ENCODE measurements around the gene CYP1A1. TPM values are rescaled to one million over a fixed set of nuclear protein-coding genes. Genes with fewer than 3 reads are reported as not detected.

Gene CYP1A1
- total and polyA plus RNA-seq, 2 experiments from 2014 or later, result 0.16 to 1.4 TPM

DNA sequence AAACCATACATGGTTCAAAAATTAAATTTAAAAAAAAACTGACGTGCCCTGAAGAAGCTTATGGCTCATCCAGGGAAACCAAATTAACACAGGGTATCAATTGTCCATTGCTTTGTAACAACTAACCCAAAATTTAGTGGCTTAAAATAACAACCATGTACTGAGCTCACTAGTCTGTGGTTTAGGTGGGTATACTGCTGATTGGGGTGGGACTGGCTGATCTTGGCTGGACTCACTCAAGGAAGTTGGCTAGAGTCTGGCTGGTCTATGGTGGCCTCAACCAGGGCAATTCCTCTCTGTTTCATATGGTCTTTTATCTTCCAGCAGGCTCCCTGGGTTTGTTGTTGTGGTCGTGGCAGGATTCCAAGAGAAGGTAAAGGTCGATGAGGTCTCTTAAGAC, 15.4 kb downstream of the CYP1A1 start:
- no peak overlapping the region for H3K4me3 ChIP-seq
- H4K20me1 ChIP-seq (replicated peaks; ENCODE audit: insufficient read depth), result no peaks in the 10 kb centered on the region
- ATAC-seq (no peak), DNase-seq (ENCODE audit: low spot score) (no peak)
- H3K9me2 ChIP-seq (ENCODE audit: insufficient read depth), result no peaks in the 10 kb centered on the region
- no peaks in the 10 kb centered on the region for H3K79me2 ChIP-seq (replicated peaks; ENCODE audit: insufficient read depth)
- Mint-ChIP-seq H3K27me3 (ENCODE audit: insufficient read depth, low read depth, poor library complexity) (peaks cover 7% of the 10 kb centered on the region), H3K27ac (no peak overlapping the region), H3K4me3 (no peak overlapping the region), H3K9me3 (no peaks in the 10 kb centered on the region), H3K4me1 (no peaks in the 10 kb centered on the region), H3K36me3 (ENCODE audit: low read depth) (no peaks in the 10 kb centered on the region)
- TF ChIP-seq NANOG (IDR thresholded peaks at IDR 0.05; ENCODE audit: borderline replicate concordance) (no peak), EZH2 (IDR thresholded peaks at IDR 0.05; ENCODE audit: low read depth, unreplicated experiment) (no peak)
- H3F3A ChIP-seq (replicated peaks; ENCODE audit: low read depth), result no peaks in the 10 kb centered on the region
- no peaks in the 10 kb centered on the region for H3K36me3 ChIP-seq (ENCODE audit: insufficient read depth)
- H3K27me3 ChIP-seq (ENCODE audit: insufficient read depth), result 0 out of 2 replicates have a peak, but pooled peaks cover 3% of the 10 kb centered on the region
- H2AFZ ChIP-seq, result no peak overlapping the region
- H3K4me2 ChIP-seq, result no peak overlapping the region
- H3K27ac ChIP-seq (ENCODE audit: low read depth), result no peak overlapping the region
- no peaks in the 10 kb centered on the region for H3K4me1 ChIP-seq (ENCODE audit: insufficient read depth)

DNA sequence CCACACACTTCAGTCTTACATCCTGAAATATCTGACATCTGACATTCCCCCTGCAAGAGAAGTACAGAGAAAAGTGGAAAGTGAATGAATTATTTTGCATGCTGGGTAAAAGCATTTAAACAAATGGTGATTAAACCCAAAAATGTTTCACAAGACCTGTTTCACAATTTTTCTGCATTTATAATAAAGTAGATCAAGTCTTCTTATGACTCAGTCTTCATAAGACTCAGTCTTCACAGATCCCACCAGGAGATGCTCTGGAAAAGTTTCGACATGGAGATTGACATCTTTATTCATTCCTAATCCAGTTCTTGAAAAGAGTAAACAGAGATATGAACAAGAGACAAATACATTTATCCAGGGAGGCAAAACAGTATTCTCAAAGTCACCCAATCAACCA, 16.3 kb downstream of the CYP1A1 start:
- peaks cover 7% of the 10 kb centered on the region for H3K27me3 Mint-ChIP-seq (ENCODE audit: insufficient read depth, low read depth, poor library complexity)
- 0 out of 2 replicates have a peak, but pooled peaks cover 3% of the 10 kb centered on the region for H3K27me3 ChIP-seq (ENCODE audit: insufficient read depth)
- no peaks in the 10 kb centered on the region for H3K4me1 ChIP-seq (ENCODE audit: insufficient read depth)
- no peak overlapping the region for H3K4me2 ChIP-seq
- no peak overlapping the region for H3K27ac ChIP-seq (ENCODE audit: low read depth)
- no peaks in the 10 kb centered on the region for H3K9me2 ChIP-seq (ENCODE audit: insufficient read depth)
- no peaks in the 10 kb centered on the region for H3K9me3 Mint-ChIP-seq
- no peaks in the 10 kb centered on the region for H3K36me3 ChIP-seq (ENCODE audit: insufficient read depth)
- no peaks in the 10 kb centered on the region for H3K36me3 Mint-ChIP-seq (ENCODE audit: low read depth)
- H3K4me3 Mint-ChIP-seq, result no peak overlapping the region
- no peaks in the 10 kb centered on the region for H3K4me1 Mint-ChIP-seq
- no peaks in the 10 kb centered on the region for H3F3A ChIP-seq (replicated peaks; ENCODE audit: low read depth)
- no peak for TF ChIP-seq ZNF114 (CRISPR knock-in tag; IDR thresholded peaks at IDR 0.05)
- TF ChIP-seq NANOG (IDR thresholded peaks at IDR 0.05; ENCODE audit: borderline replicate concordance), result no peak
- TF ChIP-seq, protein P1, sequence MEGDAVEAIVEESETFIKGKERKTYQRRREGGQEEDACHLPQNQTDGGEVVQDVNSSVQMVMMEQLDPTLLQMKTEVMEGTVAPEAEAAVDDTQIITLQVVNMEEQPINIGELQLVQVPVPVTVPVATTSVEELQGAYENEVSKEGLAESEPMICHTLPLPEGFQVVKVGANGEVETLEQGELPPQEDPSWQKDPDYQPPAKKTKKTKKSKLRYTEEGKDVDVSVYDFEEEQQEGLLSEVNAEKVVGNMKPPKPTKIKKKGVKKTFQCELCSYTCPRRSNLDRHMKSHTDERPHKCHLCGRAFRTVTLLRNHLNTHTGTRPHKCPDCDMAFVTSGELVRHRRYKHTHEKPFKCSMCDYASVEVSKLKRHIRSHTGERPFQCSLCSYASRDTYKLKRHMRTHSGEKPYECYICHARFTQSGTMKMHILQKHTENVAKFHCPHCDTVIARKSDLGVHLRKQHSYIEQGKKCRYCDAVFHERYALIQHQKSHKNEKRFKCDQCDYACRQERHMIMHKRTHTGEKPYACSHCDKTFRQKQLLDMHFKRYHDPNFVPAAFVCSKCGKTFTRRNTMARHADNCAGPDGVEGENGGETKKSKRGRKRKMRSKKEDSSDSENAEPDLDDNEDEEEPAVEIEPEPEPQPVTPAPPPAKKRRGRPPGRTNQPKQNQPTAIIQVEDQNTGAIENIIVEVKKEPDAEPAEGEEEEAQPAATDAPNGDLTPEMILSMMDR (conservative IDR thresholded peaks at IDR 0.05; ENCODE audit: low read depth in 2 of 2), result no peak
- TF ChIP-seq POLR2AphosphoS5 (IDR thresholded peaks at IDR 0.05; ENCODE audit: low read depth), result no peak
- TF ChIP-seq EZH2phosphoT487 (IDR thresholded peaks at IDR 0.05; ENCODE audit: unreplicated experiment), result no peak
- TF ChIP-seq, protein P2, sequence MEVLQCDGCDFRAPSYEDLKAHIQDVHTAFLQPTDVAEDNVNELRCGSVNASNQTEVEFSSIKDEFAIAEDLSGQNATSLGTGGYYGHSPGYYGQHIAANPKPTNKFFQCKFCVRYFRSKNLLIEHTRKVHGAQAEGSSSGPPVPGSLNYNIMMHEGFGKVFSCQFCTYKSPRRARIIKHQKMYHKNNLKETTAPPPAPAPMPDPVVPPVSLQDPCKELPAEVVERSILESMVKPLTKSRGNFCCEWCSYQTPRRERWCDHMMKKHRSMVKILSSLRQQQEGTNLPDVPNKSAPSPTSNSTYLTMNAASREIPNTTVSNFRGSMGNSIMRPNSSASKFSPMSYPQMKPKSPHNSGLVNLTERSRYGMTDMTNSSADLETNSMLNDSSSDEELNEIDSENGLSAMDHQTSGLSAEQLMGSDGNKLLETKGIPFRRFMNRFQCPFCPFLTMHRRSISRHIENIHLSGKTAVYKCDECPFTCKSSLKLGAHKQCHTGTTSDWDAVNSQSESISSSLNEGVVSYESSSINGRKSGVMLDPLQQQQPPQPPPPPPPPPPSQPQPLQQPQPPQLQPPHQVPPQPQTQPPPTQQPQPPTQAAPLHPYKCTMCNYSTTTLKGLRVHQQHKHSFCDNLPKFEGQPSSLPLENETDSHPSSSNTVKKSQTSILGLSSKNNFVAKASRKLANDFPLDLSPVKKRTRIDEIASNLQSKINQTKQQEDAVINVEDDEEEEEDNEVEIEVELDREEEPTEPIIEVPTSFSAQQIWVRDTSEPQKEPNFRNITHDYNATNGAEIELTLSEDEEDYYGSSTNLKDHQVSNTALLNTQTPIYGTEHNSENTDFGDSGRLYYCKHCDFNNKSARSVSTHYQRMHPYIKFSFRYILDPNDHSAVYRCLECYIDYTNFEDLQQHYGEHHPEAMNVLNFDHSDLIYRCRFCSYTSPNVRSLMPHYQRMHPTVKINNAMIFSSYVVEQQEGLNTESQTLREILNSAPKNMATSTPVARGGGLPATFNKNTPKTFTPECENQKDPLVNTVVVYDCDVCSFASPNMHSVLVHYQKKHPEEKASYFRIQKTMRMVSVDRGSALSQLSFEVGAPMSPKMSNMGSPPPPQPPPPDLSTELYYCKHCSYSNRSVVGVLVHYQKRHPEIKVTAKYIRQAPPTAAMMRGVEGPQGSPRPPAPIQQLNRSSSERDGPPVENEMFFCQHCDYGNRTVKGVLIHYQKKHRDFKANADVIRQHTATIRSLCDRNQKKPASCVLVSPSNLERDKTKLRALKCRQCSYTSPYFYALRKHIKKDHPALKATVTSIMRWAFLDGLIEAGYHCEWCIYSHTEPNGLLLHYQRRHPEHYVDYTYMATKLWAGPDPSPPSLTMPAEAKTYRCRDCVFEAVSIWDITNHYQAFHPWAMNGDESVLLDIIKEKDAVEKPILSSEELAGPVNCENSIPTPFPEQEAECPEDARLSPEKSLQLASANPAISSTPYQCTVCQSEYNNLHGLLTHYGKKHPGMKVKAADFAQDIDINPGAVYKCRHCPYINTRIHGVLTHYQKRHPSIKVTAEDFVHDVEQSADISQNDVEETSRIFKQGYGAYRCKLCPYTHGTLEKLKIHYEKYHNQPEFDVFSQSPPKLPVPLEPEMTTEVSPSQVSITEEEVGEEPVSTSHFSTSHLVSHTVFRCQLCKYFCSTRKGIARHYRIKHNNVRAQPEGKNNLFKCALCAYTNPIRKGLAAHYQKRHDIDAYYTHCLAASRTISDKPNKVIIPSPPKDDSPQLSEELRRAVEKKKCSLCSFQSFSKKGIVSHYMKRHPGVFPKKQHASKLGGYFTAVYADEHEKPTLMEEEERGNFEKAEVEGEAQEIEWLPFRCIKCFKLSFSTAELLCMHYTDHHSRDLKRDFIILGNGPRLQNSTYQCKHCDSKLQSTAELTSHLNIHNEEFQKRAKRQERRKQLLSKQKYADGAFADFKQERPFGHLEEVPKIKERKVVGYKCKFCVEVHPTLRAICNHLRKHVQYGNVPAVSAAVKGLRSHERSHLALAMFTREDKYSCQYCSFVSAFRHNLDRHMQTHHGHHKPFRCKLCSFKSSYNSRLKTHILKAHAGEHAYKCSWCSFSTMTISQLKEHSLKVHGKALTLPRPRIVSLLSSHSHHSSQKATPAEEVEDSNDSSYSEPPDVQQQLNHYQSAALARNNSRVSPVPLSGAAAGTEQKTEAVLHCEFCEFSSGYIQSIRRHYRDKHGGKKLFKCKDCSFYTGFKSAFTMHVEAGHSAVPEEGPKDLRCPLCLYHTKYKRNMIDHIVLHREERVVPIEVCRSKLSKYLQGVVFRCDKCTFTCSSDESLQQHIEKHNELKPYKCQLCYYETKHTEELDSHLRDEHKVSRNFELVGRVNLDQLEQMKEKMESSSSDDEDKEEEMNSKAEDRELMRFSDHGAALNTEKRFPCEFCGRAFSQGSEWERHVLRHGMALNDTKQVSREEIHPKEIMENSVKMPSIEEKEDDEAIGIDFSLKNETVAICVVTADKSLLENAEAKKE (CRISPR knock-in tag; IDR thresholded peaks at IDR 0.05), result no peak
- no peak for TF ChIP-seq CREB1 (CRISPR knock-in tag; IDR thresholded peaks at IDR 0.05; ENCODE audit: low read depth)
- TF ChIP-seq STAT1 (IDR thresholded peaks at IDR 0.05; ENCODE audit: unreplicated experiment), result no peak
- TF ChIP-seq, protein P3, sequence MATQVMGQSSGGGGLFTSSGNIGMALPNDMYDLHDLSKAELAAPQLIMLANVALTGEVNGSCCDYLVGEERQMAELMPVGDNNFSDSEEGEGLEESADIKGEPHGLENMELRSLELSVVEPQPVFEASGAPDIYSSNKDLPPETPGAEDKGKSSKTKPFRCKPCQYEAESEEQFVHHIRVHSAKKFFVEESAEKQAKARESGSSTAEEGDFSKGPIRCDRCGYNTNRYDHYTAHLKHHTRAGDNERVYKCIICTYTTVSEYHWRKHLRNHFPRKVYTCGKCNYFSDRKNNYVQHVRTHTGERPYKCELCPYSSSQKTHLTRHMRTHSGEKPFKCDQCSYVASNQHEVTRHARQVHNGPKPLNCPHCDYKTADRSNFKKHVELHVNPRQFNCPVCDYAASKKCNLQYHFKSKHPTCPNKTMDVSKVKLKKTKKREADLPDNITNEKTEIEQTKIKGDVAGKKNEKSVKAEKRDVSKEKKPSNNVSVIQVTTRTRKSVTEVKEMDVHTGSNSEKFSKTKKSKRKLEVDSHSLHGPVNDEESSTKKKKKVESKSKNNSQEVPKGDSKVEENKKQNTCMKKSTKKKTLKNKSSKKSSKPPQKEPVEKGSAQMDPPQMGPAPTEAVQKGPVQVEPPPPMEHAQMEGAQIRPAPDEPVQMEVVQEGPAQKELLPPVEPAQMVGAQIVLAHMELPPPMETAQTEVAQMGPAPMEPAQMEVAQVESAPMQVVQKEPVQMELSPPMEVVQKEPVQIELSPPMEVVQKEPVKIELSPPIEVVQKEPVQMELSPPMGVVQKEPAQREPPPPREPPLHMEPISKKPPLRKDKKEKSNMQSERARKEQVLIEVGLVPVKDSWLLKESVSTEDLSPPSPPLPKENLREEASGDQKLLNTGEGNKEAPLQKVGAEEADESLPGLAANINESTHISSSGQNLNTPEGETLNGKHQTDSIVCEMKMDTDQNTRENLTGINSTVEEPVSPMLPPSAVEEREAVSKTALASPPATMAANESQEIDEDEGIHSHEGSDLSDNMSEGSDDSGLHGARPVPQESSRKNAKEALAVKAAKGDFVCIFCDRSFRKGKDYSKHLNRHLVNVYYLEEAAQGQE (IDR thresholded peaks at IDR 0.05; ENCODE audit: unreplicated experiment), result no peak
- TF ChIP-seq JUNB (IDR thresholded peaks at IDR 0.05; ENCODE audit: unreplicated experiment), result no peak
- H3K4me3 ChIP-seq, result no peak overlapping the region
- no peak for ATAC-seq
- DNase-seq (ENCODE audit: low spot score), result no peak
- H3K27ac Mint-ChIP-seq, result no peak overlapping the region
- no peaks in the 10 kb centered on the region for H3K79me2 ChIP-seq (replicated peaks; ENCODE audit: insufficient read depth)
- H2AFZ ChIP-seq, result no peak overlapping the region
- H4K20me1 ChIP-seq (replicated peaks; ENCODE audit: insufficient read depth), result no peaks in the 10 kb centered on the region

Data from GM23338 (cell line).